ENCODE results near the gene MAP10. TPM values are rescaled to one million over a fixed set of nuclear protein-coding genes. Genes with fewer than 3 reads are reported as not detected.

Gene MAP10
- polyA plus RNA-seq, 1 donor (not counting 4 experiments of a cell fraction or from before 2014, with no cell fraction given) = 0.71 TPM

- DNase-seq (ENCODE audit: low read depth, low spot score) = no peak
- no peak overlapping the region for H3K4me3 ChIP-seq (ENCODE audit: control insufficient read depth in 2 of 3, extremely low read depth in 1 of 3, insufficient read depth in 2 of 3, low read depth in 1 of 3, low read length in 3 of 3)
- H3K9me3 ChIP-seq (ENCODE audit: control insufficient read depth, low read depth, low read length) = no peaks in the 10 kb centered on the region
- TF ChIP-seq, protein P1, sequence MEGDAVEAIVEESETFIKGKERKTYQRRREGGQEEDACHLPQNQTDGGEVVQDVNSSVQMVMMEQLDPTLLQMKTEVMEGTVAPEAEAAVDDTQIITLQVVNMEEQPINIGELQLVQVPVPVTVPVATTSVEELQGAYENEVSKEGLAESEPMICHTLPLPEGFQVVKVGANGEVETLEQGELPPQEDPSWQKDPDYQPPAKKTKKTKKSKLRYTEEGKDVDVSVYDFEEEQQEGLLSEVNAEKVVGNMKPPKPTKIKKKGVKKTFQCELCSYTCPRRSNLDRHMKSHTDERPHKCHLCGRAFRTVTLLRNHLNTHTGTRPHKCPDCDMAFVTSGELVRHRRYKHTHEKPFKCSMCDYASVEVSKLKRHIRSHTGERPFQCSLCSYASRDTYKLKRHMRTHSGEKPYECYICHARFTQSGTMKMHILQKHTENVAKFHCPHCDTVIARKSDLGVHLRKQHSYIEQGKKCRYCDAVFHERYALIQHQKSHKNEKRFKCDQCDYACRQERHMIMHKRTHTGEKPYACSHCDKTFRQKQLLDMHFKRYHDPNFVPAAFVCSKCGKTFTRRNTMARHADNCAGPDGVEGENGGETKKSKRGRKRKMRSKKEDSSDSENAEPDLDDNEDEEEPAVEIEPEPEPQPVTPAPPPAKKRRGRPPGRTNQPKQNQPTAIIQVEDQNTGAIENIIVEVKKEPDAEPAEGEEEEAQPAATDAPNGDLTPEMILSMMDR (optimal IDR thresholded peaks at IDR 0.05 in 1 of 3, IDR thresholded peaks at IDR 0.05 in 1 of 3, conservative IDR thresholded peaks at IDR 0.05 in 1 of 3; ENCODE audit: extremely low read depth in 1 of 3, insufficient read depth in 2 of 3, low read length in 3 of 3) = no peak
- no peak for TF ChIP-seq EZH2 (IDR thresholded peaks at IDR 0.05; ENCODE audit: low read length)
- no peaks in the 10 kb centered on the region for H3K9me1 ChIP-seq (ENCODE audit: control insufficient read depth, extremely low read depth, insufficient read depth, low read length)
- FAIRE-seq = no peak
- H4K20me1 ChIP-seq (ENCODE audit: control insufficient read depth, extremely low read depth, insufficient read depth, low read length) = no peaks in the 10 kb centered on the region
- no peaks in the 10 kb centered on the region for H3K4me1 ChIP-seq (ENCODE audit: control insufficient read depth, extremely low read depth, insufficient read depth, low read length)
- H3K4me2 ChIP-seq (ENCODE audit: control insufficient read depth, extremely low read depth, insufficient read depth, low read depth, low read length) = no peak overlapping the region
- no peaks in the 10 kb centered on the region for H3K79me2 ChIP-seq (ENCODE audit: control insufficient read depth, insufficient read depth, low read length)
- no peaks in the 10 kb centered on the region for H3K36me3 ChIP-seq (ENCODE audit: control insufficient read depth in 2 of 2, extremely low read depth in 1 of 2, insufficient read depth in 2 of 2, low read length in 2 of 2)
- peaks cover 3% of the 10 kb centered on the region for H3K27me3 ChIP-seq (ENCODE audit: control insufficient read depth, extremely low read depth, insufficient read depth, low read length)
- H3K27ac ChIP-seq (ENCODE audit: control insufficient read depth, insufficient read depth, low read length) = no peak overlapping the region
- no peak overlapping the region for H3K9ac ChIP-seq (ENCODE audit: control insufficient read depth, extremely low read depth, insufficient read depth, low read length)
- dilution Hi-C loops (cut with MboI; ENCODE audit: extremely low pct_ligation_motif_present, low sequenced_read_pairs) = no loop called here
- H2AFZ ChIP-seq (ENCODE audit: control insufficient read depth, low read length) = no peak overlapping the region
Observed at GRCh38 chr1:232830661-232831060, 25.4 kb downstream of the MAP10 start.

GRCh38 chr1:232831895-232832294 is 26.7 kb downstream of the MAP10 start:
- no peak for DNase-seq (ENCODE audit: low read depth, low spot score)
- Histone ChIP-seq H3K9me1 (ENCODE audit: control insufficient read depth, extremely low read depth, insufficient read depth, low read length) (no peaks in the 10 kb centered on the region), H3K36me3 (ENCODE audit: control insufficient read depth in 2 of 2, extremely low read depth in 1 of 2, insufficient read depth in 2 of 2, low read length in 2 of 2) (no peaks in the 10 kb centered on the region), H2AFZ (ENCODE audit: control insufficient read depth, low read length) (no peak overlapping the region), H3K79me2 (ENCODE audit: control insufficient read depth, insufficient read depth, low read length) (no peaks in the 10 kb centered on the region), H3K27me3 (ENCODE audit: control insufficient read depth, extremely low read depth, insufficient read depth, low read length) (peaks cover 3% of the 10 kb centered on the region), H3K4me1 (ENCODE audit: control insufficient read depth, extremely low read depth, insufficient read depth, low read length) (no peaks in the 10 kb centered on the region), H3K4me3 (ENCODE audit: control insufficient read depth in 2 of 3, extremely low read depth in 1 of 3, insufficient read depth in 2 of 3, low read depth in 1 of 3, low read length in 3 of 3) (no peak overlapping the region), H3K4me2 (ENCODE audit: control insufficient read depth, extremely low read depth, insufficient read depth, low read depth, low read length) (no peak overlapping the region), H3K27ac (ENCODE audit: control insufficient read depth, insufficient read depth, low read length) (no peak overlapping the region), H3K9ac (ENCODE audit: control insufficient read depth, extremely low read depth, insufficient read depth, low read length) (no peak overlapping the region), H3K9me3 (ENCODE audit: control insufficient read depth, low read depth, low read length) (no peaks in the 10 kb centered on the region), H4K20me1 (ENCODE audit: control insufficient read depth, extremely low read depth, insufficient read depth, low read length) (no peaks in the 10 kb centered on the region)
- TF ChIP-seq, protein P1 (optimal IDR thresholded peaks at IDR 0.05 in 1 of 3, IDR thresholded peaks at IDR 0.05 in 1 of 3, conservative IDR thresholded peaks at IDR 0.05 in 1 of 3; ENCODE audit: extremely low read depth in 1 of 3, insufficient read depth in 2 of 3, low read length in 3 of 3) = no peak
- TF ChIP-seq EZH2 (IDR thresholded peaks at IDR 0.05; ENCODE audit: low read length) = no peak
- dilution Hi-C loops (cut with MboI; ENCODE audit: extremely low pct_ligation_motif_present, low sequenced_read_pairs) = no loop called here
- FAIRE-seq = no peak

Measured in keratinocyte (primary cell).